ENCODE data around the gene TARS3.
A peak's percentile ranks its signal among the peaks of the same experiment; 100 is the strongest.
"Not testable (repeated sequence)": the region's sequence is repeated elsewhere in the genome, so short reads cannot be mapped to it uniquely, and the experiment has no call there.

The TARS3 gene

GRCh38 chr15:101679806-101680205 is 44.5 kb downstream of the TARS3 start:
- Mint-ChIP-seq H3K4me1 (peaks cover 17% of the 10 kb centered on the region), H3K36me3 (peaks cover 51% of the 10 kb centered on the region), H3K27ac (peak overlapping the region; percentile 9), H3K9me3 (no peaks in the 10 kb centered on the region), H3K4me3 (no peak overlapping the region)
- DNase-seq (ENCODE audit: low spot score in 2 of 2) (no peak), ATAC-seq (no peak)

- no peak for DNase-seq (ENCODE audit: low spot score in 2 of 2)
- Mint-ChIP-seq H3K4me1 (peaks cover 10% of the 10 kb centered on the region), H3K4me3 (no peak overlapping the region), H3K9me3 (no peaks in the 10 kb centered on the region), H3K27ac (no peak overlapping the region), H3K36me3 (peaks cover 51% of the 10 kb centered on the region)
- ATAC-seq = no peak
Observed at GRCh38 chr15:101676921-101677329, 47.3 kb downstream of the TARS3 start.

- DNase-seq (ENCODE audit: low spot score in 2 of 2) = peak in 1 of 2 donors; percentile 62
- Mint-ChIP-seq H3K27ac (peak overlapping the region; percentile 64), H3K9me3 (no peaks in the 10 kb centered on the region), H3K36me3 (peaks cover 51% of the 10 kb centered on the region), H3K4me1 (peaks cover 10% of the 10 kb centered on the region), H3K4me3 (peak overlapping the region; percentile 63)
- ATAC-seq = peak; percentile 95
Observed at GRCh38 chr15:101675796-101676582, 48.3 kb downstream of the TARS3 start.

DNA sequence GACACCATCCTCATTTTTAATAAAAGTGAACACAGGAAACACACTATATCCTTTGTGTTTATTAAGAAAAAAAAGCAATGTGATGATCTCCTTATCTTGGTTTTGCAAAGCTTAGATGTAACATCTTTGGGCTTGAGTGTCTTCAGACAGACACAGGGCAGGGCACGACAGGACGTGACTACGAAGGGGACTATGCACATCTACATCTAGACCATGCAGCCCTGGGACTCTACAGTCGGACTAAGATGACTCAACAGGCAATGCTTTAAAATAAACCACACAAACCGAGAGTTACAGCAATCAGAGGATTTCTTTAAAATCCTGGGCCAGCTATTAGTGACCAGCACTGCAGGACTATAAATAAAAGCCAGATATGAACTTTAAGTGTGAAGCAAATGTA is 49.3 kb downstream of the TARS3 start:
- peak; percentile 75 for ATAC-seq
- no peak for DNase-seq (ENCODE audit: low spot score in 2 of 2)
- Mint-ChIP-seq H3K27ac (no peak overlapping the region), H3K4me1 (peaks cover 10% of the 10 kb centered on the region), H3K9me3 (no peaks in the 10 kb centered on the region), H3K4me3 (no peak overlapping the region), H3K36me3 (peaks cover 54% of the 10 kb centered on the region)

DNA sequence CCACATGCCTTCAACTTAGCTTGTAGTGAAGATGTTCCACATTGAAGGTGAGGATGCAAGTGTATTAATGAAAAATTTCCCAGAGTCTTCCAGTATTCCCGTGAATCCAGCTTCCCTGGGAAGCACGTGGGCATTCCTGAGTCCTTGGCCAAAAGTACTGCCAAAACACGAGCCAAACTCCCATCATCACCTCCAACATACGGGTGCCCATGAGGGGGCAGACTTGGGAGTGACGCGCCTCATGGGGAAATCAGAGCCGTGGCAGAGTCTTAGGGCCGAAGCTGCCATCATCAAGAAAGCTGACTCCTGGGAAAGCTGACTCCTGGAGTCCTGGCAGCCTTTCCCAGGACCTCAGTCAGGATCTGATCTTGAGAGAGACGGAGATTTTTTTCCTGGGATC is 52.0 kb downstream of the TARS3 start:
- no peak for ATAC-seq
- no peaks in the 10 kb centered on the region for H3K9me3 Mint-ChIP-seq
- no peak for DNase-seq (ENCODE audit: low spot score in 2 of 2)
- H3K36me3 Mint-ChIP-seq = peaks cover 56% of the 10 kb centered on the region
- H3K4me1 Mint-ChIP-seq = peaks cover 10% of the 10 kb centered on the region
- H3K27ac Mint-ChIP-seq = no peak overlapping the region
- H3K4me3 Mint-ChIP-seq = no peak overlapping the region

DNA sequence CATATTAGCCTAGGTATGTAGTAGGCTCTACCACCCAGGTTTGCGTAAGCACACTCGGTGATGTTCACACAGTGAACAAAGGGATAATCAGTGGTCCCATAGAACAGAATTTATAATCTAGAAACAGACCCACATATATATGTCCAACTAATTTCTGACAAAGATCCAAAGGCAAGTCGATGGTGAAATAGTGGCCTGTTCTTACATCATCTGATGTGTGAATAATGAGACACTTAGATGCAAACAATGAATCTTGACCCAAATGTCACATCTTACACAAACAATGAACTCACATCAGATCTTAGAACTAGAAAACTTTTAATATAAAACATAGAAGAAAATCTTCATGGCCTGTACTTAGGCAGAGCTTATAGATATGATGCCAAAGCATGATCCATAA is 54.5 kb downstream of the TARS3 start:
- DNase-seq (ENCODE audit: low spot score in 2 of 2) (no peak), ATAC-seq (no peak)
- H3K36me3 Mint-ChIP-seq = peaks cover 62% of the 10 kb centered on the region
- H3K27ac Mint-ChIP-seq = no peak overlapping the region
- H3K4me3 Mint-ChIP-seq = no peak overlapping the region
- H3K9me3 Mint-ChIP-seq = no peaks in the 10 kb centered on the region
- no peaks in the 10 kb centered on the region for H3K4me1 Mint-ChIP-seq

DNA sequence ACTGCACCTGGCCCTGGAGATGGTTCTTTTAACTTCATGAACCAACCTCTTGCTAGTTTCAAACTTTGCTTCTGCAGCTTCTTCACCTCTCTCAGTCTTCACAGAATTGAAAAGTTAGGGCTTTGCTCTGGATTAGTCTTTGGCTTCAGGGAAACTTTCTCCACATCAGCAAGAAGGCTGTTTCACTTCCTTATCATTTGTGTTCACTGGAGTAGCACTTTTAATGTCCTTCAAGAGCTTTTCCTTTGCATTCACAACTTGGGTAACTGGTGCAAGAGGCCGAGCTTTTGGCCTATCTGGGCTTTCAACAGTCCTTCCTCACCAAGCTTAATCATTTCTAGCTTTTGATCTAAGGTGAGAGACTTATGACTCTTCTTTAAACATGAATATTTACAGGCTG is 56.4 kb downstream of the TARS3 start:
- no peak overlapping the region for H3K4me3 Mint-ChIP-seq
- peaks cover 53% of the 10 kb centered on the region for H3K36me3 Mint-ChIP-seq
- H3K9me3 Mint-ChIP-seq = no peaks in the 10 kb centered on the region
- no peak overlapping the region for H3K27ac Mint-ChIP-seq
- ATAC-seq (no peak), DNase-seq (ENCODE audit: low spot score in 2 of 2) (no peak)
- H3K4me1 Mint-ChIP-seq = peaks cover 5% of the 10 kb centered on the region

DNA sequence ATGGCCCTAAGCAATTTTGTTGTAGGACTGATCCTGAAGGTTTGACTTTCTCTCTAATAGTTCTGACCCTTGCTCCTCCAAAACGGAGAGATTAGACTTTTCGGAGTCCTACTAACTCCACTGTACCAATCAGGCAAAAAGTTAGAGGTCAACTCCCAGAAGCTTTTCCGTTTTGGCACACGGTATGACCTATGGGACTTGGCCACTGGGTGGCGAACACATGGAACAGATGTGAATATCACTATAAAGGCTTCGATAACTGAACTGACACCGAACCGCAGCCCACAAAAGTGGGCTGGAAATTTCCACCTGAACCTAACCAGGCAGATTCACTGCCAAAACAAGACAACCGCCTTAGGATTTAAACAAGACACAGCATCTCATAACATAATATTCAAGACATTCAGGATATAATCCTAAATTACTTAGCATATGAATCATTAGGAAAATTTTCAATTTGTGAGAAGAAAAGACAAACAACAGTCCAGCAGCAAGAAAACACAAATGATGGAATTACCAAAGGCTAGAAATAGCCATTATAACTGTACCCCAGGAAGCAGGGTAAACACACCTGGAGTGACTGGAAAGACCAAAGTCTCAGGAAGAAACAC is 59.9 kb downstream of the TARS3 start:
- Mint-ChIP-seq H3K4me1 (peaks cover 5% of the 10 kb centered on the region), H3K9me3 (no peaks in the 10 kb centered on the region), H3K4me3 (no peak overlapping the region), H3K36me3 (peaks cover 22% of the 10 kb centered on the region), H3K27ac (no peak overlapping the region)
- DNase-seq (ENCODE audit: low spot score in 2 of 2) (no peak), ATAC-seq (no peak)

- peaks cover 5% of the 10 kb centered on the region for H3K4me1 Mint-ChIP-seq
- no peak overlapping the region for H3K4me3 Mint-ChIP-seq
- DNase-seq (ENCODE audit: low spot score in 2 of 2) (no peak), ATAC-seq (no peak)
- no peak overlapping the region for H3K27ac Mint-ChIP-seq
- no peaks in the 10 kb centered on the region for H3K9me3 Mint-ChIP-seq
- peaks cover 20% of the 10 kb centered on the region for H3K36me3 Mint-ChIP-seq
Observed at GRCh38 chr15:101662203-101662602, 62.1 kb downstream of the TARS3 start.

DNA sequence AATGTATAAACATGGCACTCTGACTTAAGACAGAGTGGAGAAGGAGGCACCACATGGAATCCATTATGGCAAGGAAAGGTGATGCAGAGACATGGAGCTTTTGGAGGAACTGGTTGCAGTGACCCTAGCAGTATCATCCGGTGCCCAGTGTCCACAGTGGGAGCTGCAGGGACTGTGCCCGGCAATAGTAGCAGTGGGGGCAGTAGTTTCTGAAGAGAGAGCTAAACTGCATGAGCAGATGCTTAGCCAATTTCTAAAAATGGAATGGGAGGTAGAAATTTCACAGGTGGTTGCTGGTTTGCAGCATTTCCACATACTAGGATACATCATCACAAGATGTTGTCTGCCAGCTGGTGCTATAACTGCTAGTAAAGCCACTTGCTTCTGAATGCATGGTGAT is 64.3 kb downstream of the TARS3 start:
- ATAC-seq (no peak), DNase-seq (ENCODE audit: low spot score in 2 of 2) (no peak)
- Mint-ChIP-seq H3K9me3 (no peaks in the 10 kb centered on the region), H3K36me3 (peaks cover 19% of the 10 kb centered on the region), H3K4me1 (peaks cover 5% of the 10 kb centered on the region), H3K4me3 (no peak overlapping the region), H3K27ac (no peak overlapping the region)

- H3K4me1 Mint-ChIP-seq = no peaks in the 10 kb centered on the region
- no peak overlapping the region for H3K4me3 Mint-ChIP-seq
- ATAC-seq = no peak
- DNase-seq (ENCODE audit: low spot score in 2 of 2) = no peak
- H3K9me3 Mint-ChIP-seq = no peaks in the 10 kb centered on the region
- H3K36me3 Mint-ChIP-seq = peaks cover 19% of the 10 kb centered on the region
- H3K27ac Mint-ChIP-seq = no peak overlapping the region
Observed at GRCh38 chr15:101657968-101658784, 66.1 kb downstream of the TARS3 start.

- peaks cover 29% of the 10 kb centered on the region for H3K36me3 Mint-ChIP-seq
- H3K4me3 Mint-ChIP-seq = no peak overlapping the region
- no peaks in the 10 kb centered on the region for H3K9me3 Mint-ChIP-seq
- ATAC-seq (no peak), DNase-seq (ENCODE audit: low spot score in 2 of 2) (no peak)
- no peaks in the 10 kb centered on the region for H3K4me1 Mint-ChIP-seq
- H3K27ac Mint-ChIP-seq = no peak overlapping the region
Observed at GRCh38 chr15:101657171-101657570, 67.1 kb downstream of the TARS3 start.

GRCh38 chr15:101654624-101655337 is 69.5 kb downstream of the TARS3 start:
- peaks cover 13% of the 10 kb centered on the region for H3K4me1 Mint-ChIP-seq
- H3K4me3 Mint-ChIP-seq; H3K9me3 Mint-ChIP-seq; DNase-seq (ENCODE audit: low spot score in 2 of 2); ATAC-seq: not testable (repeated sequence)
- peaks cover 32% of the 10 kb centered on the region for H3K36me3 Mint-ChIP-seq
- peak overlapping the region; percentile 29 for H3K27ac Mint-ChIP-seq

DNA sequence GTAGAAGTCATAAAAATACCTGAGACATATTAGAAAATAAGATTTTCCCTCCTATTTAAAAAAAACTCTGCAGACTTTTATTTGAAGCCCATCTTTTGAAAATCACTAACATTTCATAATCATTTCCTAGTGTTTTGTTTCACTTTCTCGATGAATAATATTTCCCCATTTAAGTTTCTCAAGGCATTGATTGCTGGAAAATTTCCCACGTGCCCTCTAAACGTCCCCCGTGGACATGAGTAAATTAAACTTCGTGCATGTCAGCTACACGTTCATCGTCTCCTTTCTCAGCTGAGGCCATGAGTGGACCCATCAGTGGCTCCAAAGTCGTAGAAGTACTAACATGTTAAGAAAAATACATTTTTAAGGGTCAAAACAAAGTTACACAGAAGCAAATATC is 70.1 kb downstream of the TARS3 start:
- Mint-ChIP-seq H3K4me1 (peaks cover 19% of the 10 kb centered on the region), H3K9me3 (no peaks in the 10 kb centered on the region), H3K4me3 (no peak overlapping the region)

GRCh38 chr15:101652786-101653430 is 71.4 kb downstream of the TARS3 start:
- Mint-ChIP-seq H3K9me3 (no peaks in the 10 kb centered on the region), H3K27ac (peak overlapping the region; percentile 92), H3K36me3 (peaks cover 51% of the 10 kb centered on the region), H3K4me3 (peak overlapping the region; percentile 81), H3K4me1 (peaks cover 29% of the 10 kb centered on the region)
- ATAC-seq (no peak), DNase-seq (ENCODE audit: low spot score in 2 of 2) (no peak)

More for the DNA sequence above, 70.1 kb downstream of the TARS3 start:
- DNase-seq (ENCODE audit: low spot score in 2 of 2) (no peak), ATAC-seq (no peak)
- Mint-ChIP-seq H3K27ac (no peak overlapping the region), H3K36me3 (peaks cover 39% of the 10 kb centered on the region)
